Memory B cell (primary cell): ENCODE measurements around the gene RASGEF1C.

ENCODE experiments used
- ATAC-seq: fragments of 150-1000 bp; cut with Tn5 transposase; 2 replicates; pipeline ENCODE4 v1.10.0; 2021; ENCODE audit warnings: low read depth, mild to moderate bottlenecking, moderate library complexity
- DNase-seq, 2 donors: peaks; one replicate each; pipeline ENCODE4 v3.0.0; 2022; ENCODE audit warnings: low spot score in 2 of 2
- H3K27ac Mint-ChIP-seq: one replicate; pipeline ENCODE4 v1.8.0; 2022; ENCODE audit warnings: mild to moderate bottlenecking, moderate library complexity, mixed read lengths
- H3K27me3 Mint-ChIP-seq: one replicate; pipeline ENCODE4 v1.8.0; 2022; ENCODE audit warnings: mixed read lengths
- H3K36me3 Mint-ChIP-seq: one replicate; pipeline ENCODE4 v1.8.0; 2022; ENCODE audit warnings: mild to moderate bottlenecking, mixed read lengths
- H3K4me1 Mint-ChIP-seq: one replicate; pipeline ENCODE4 v1.8.0; 2022; ENCODE audit warnings: mixed read lengths
- H3K4me3 Mint-ChIP-seq: one replicate; pipeline ENCODE4 v1.8.0; 2022; ENCODE audit warnings: mild to moderate bottlenecking, moderate library complexity, mixed read lengths
- H3K9me3 Mint-ChIP-seq: one replicate; pipeline ENCODE4 v1.8.0; 2022; ENCODE audit warnings: mixed read lengths

RASGEF1C gene

DNA sequence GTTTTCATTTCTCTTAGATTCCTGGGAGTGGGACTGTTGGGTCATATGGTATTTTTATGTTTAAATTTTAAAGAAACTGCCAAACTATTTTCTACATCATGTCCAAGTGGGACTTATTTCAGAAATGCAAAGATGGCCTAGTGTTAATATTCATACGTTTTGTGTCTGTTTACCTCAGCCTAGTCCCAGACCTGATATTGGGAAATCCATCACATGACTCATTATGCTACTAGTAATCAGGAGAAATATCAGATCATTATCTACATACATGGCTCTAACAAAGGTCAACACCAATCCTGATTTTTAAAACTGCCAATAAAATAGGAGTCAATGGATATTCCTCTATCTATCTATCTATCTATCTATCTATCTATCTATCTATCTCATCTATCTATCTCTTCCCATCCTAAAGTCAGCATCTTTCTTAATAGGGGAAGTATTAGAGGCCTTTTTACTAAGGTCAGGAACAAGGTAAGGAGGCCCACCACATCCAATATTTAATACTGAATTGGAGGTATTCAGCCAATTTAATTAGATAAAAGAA lies 4.7 kb downstream of the RASGEF1C start:
- Mint-ChIP-seq H3K4me3 (no peak overlapping the region), H3K36me3 (no peaks in the 10 kb centered on the region), H3K4me1 (peaks cover 4% of the 10 kb centered on the region), H3K27ac (no peak overlapping the region), H3K9me3 (no peaks in the 10 kb centered on the region), H3K27me3 (peaks cover 18% of the 10 kb centered on the region)
- DNase-seq (no peak), ATAC-seq (no peak)

DNA sequence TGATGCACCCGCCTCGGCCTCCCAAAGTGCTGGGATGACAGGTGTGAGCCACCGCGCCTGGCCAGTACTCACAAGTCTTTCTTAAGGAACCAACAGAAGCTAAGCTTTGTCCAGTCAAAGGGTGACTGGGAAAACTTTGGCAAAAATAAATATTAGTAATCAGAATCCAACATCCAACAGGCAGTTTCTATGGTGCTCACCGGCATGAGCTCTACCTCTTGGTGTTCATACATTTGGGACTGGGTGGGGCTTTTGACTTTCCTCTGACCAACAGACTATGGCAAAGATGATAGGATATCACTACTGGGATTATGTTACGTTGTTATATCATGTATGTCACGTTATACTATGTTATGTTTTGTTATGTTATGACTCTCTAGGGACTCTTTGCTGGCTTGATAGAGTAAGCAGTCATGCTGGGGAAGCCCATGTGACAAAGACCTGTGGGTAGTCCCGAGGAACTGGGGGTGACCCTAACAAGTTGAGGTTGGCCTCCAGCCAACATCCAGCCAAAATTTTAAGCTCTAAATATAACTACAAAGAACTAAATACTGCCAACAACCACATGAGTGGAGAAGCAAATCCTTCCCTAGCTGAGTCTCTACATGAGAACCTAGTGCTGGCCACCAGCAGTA lies 6.0 kb downstream of the RASGEF1C start:
- Mint-ChIP-seq H3K27ac (no peak overlapping the region), H3K9me3 (no peaks in the 10 kb centered on the region), H3K36me3 (no peaks in the 10 kb centered on the region), H3K4me3 (no peak overlapping the region), H3K27me3 (peaks cover 13% of the 10 kb centered on the region), H3K4me1 (no peaks in the 10 kb centered on the region)
- ATAC-seq (no peak), DNase-seq (no peak)

DNA sequence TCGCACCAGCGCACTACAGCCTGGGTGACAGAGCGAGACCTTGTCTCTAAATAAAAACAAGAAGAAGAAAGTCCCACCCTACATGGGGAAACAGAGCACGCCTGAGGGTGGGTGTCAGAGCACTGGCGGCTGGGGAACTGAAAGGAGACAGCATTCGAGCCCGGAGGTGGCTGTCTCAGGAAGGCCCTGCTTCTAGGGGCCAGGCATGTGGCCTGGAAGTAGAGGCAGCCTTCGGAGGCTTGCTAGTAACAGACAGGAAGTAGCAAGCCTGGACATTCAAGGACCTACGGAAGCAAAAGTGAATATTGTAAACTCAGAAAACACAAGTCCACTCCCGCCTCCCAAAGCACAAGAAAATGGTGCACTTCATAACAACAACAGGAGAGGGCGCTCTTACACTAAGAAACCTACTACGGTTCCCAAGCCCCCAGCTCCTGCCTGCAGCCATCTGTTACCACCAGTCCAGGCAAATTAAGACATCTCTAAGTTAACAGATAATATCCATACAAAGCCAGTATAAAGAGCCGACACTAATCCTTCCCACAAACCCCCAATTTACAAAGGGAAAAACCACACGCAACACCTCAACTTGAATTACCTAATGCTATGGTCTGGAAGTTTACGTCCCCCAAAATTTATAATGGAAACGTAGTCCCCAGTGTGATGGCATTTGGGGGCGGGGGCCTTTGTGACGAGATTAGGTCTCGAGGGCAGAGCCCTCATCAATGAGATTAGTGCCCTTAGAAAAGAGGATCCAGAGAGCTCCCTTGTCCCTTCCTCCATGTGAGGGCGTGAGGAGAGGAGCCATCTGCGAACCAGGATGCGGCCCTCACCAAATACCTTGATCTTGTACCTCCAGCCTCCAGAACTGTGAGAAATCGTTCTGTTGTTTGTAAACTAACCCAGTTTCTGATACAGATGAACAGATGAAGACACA lies 7.7 kb downstream of the RASGEF1C start:
- Mint-ChIP-seq H3K27ac (no peak overlapping the region), H3K9me3 (no peaks in the 10 kb centered on the region), H3K4me1 (no peaks in the 10 kb centered on the region), H3K27me3 (peaks cover 5% of the 10 kb centered on the region), H3K36me3 (no peaks in the 10 kb centered on the region), H3K4me3 (no peak overlapping the region)
- no peak for DNase-seq
- ATAC-seq: no peak

DNA sequence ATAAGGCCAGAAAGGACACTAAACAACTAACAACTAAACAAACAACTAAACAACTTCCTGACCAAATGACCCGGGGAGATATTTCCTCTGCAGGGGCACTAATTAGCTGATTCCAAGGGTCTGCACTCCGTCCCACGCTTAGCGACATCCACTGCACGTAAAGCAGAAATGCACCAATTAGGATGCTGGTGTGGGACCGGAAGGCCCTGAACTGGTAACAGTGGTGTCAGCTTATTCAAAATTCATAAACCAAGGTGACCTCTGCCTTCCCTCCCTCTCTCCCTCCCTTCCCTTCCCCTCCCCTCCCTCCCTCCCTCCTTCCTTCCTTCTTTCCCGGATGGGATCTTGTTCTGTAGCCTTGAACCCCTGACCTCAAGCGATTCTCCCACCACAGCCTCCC lies 9.6 kb downstream of the RASGEF1C start:
- no peak overlapping the region for H3K4me3 Mint-ChIP-seq
- no peaks in the 10 kb centered on the region for H3K9me3 Mint-ChIP-seq
- no peaks in the 10 kb centered on the region for H3K36me3 Mint-ChIP-seq
- no peak overlapping the region for H3K27ac Mint-ChIP-seq
- DNase-seq (no peak), ATAC-seq (no peak)
- H3K27me3 Mint-ChIP-seq: peaks cover 5% of the 10 kb centered on the region
- no peaks in the 10 kb centered on the region for H3K4me1 Mint-ChIP-seq

DNA sequence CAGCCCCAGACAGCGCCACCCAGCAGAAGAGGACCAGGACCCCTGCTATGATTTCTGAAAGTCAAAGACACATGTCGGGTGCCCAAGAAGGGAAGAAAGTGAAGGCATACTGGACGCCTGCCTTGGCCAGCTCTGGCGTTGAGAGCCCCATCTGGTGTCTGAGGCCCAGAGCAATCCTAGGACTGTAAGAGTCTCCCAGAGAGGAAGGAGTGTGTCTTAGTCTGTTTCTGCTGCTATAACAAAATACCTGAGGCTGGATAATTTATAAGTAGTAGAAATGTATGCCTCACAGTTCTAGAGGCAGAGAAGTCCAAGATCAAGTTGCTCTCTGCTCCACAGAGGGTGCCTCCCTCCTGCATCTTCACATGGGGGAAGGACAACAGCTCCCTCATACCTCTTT lies 10.8 kb downstream of the RASGEF1C start:
- Mint-ChIP-seq H3K36me3 (no peaks in the 10 kb centered on the region), H3K27ac (no peak overlapping the region), H3K9me3 (no peaks in the 10 kb centered on the region), H3K4me3 (no peak overlapping the region), H3K4me1 (no peaks in the 10 kb centered on the region), H3K27me3 (peaks cover 4% of the 10 kb centered on the region)
- DNase-seq: no peak
- ATAC-seq: no peak

DNA sequence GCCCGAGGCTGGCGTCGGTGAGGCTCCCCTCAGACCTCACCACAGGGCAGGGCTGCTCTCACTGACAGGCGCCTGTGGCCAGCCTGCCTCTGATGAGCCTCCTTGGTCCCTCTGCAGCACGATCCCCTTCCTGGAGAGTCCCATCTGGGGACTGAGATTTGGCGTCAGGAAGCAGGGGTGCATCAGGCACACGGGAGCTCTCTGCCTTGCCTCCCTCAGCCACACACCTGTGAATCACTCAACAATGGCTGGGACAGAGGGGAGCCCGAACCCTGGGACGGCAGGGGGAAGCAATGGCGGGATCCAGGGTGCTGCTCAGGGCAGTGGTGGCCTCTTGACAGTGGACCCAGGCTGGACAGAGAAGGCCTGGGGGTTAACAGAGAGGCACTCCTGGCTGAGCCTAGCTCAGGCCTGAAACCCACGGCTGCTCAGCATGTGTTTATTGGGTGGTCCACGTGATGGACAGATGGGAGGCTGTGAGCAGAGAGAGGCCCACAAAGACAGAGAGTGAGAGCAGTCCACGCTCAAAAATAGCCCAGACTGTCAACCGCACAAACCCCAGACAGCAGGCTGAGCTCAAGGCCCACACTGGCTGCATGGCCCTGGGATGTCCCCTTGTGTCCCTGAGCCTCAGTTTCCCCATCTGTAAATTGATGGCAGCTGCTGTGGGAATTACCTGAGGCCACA lies 11.9 kb downstream of the RASGEF1C start:
- no peak for ATAC-seq
- H3K27ac Mint-ChIP-seq: no peak overlapping the region
- no peaks in the 10 kb centered on the region for H3K4me1 Mint-ChIP-seq
- H3K4me3 Mint-ChIP-seq: no peak overlapping the region
- H3K9me3 Mint-ChIP-seq: no peaks in the 10 kb centered on the region
- peaks cover 4% of the 10 kb centered on the region for H3K27me3 Mint-ChIP-seq
- no peak for DNase-seq
- H3K36me3 Mint-ChIP-seq: no peaks in the 10 kb centered on the region

DNA sequence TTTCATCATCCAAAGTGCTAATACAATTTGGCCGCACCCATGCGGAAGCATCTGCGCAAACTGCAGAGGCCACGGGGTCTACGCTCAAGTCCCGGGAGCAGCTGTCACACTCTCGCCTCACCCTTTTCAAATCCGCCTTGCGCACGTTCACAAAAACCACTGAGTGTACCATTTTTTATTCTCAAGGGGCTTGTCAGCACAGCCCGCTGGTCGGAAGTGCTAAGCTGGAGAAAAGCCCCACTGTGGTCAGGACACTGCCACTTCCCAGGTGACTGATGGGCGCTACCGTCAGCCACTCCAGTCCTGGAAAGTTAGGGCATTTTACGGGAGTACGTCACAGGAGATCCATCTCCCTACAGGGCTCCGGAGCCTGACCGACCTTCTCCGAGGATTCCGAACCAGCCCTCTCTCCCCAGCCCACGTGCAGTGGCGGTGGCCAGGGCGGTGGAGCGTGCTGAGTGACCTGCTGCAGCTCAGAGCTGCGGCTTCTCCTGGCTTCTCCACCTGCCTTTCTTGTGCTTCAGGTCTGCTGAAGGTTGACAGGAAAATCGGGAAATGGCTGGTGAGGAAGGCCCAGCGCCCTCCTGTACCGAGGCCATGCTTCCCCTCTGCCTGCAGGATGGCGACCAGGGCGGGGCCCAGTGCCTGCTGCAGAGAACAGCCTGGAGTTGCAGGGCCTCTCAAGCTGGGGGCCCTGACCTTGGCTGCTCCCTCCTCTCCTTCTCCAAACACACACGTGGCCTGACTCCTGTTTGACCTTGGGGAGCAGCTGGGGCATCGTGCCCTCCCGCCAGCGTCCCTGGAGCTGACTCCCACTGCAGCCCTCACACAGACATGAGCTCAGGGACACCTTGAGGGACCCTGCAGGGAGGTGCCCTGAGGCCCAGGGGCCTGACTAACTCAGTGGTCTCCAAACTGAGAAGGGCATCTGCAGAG lies 14.3 kb downstream of the RASGEF1C start:
- DNase-seq: no peak
- Mint-ChIP-seq H3K27ac (no peak overlapping the region), H3K36me3 (no peaks in the 10 kb centered on the region), H3K27me3 (peaks cover 1% of the 10 kb centered on the region), H3K4me3 (no peak overlapping the region), H3K9me3 (no peaks in the 10 kb centered on the region), H3K4me1 (no peaks in the 10 kb centered on the region)
- no peak for ATAC-seq

DNA sequence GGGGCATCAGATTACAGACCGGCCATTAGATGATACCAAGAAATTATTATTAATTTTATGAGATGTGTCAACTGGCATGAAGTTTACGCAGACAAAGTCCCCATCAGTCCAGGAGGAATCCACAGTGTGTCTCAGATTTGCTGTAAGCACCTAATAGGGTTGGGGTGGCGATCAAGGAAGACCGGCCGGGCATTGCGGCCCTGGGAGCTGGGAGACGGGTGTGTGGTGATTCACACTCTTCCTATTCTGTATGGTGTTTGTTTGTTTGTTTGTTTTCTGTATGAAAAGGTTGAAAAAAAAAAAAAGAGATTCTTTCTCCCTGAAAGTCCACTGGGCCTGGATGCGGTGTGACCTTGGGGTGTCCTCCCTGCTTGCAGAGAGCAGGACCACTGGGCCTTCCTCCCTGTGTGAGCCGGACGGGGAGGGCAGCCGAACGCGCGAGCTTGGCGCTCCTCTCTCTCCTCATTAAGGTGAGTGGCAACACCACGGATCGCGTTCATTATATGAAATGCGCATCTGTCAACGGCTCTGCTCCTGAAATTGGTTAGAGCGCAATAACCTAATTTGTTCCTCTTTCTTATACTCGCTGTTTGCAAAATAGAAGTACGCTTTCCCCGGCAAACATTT lies 15.1 kb downstream of the RASGEF1C start:
- peaks cover 3% of the 10 kb centered on the region for H3K27me3 Mint-ChIP-seq
- ATAC-seq: no peak

DNA sequence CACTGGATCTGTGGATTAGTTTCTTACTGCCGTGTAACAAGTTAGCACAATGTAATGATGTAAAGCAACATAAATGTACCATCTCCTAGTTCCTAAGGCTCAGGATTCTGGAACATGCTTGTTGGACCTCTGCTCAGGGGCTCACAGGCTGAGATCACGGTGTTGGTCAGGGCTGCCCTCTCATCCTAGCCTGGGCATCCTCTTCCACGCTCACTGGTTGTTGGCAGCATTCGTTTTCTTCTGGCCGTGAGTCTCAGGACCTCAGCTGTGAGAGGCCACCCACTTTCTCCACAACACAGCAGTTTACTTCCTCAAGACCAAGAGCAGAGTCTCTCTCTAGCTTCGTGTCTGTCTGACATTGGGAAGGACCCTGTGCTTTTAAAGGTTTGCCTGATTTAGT lies 17.3 kb downstream of the RASGEF1C start:
- ATAC-seq (no peak), DNase-seq (no peak)
- Mint-ChIP-seq H3K9me3 (peaks cover 10% of the 10 kb centered on the region), H3K36me3 (no peaks in the 10 kb centered on the region), H3K4me1 (no peaks in the 10 kb centered on the region), H3K27ac (no peak overlapping the region), H3K27me3 (peaks cover 3% of the 10 kb centered on the region), H3K4me3 (no peak overlapping the region)

More for the DNA sequence above, 15.1 kb downstream of the RASGEF1C start:
- H3K4me3 Mint-ChIP-seq: no peak overlapping the region
- no peak overlapping the region for H3K27ac Mint-ChIP-seq
- H3K36me3 Mint-ChIP-seq: no peaks in the 10 kb centered on the region
- no peaks in the 10 kb centered on the region for H3K4me1 Mint-ChIP-seq
- DNase-seq: no peak
- H3K9me3 Mint-ChIP-seq: peaks cover 1% of the 10 kb centered on the region

DNA sequence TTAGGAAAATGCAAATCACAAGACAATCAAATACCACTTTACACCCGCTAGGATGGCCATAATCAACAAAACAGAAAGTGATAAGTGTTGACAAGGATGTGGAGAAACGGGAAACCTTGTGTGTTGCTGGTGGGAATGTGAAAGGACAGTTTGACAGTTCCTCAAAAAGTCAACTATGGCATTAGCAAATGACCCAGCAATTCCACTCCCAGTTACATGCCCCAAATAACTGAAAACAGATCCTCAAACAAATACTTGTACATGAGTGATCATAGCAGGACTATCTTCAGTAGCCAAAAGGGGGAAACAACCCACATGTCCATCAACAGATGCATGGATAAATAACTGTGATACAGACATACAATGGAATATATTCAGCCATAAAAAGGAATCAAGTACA lies 21.2 kb downstream of the RASGEF1C start:
- H3K4me3 Mint-ChIP-seq: no peak overlapping the region
- H3K4me1 Mint-ChIP-seq: no peaks in the 10 kb centered on the region
- no peak for DNase-seq
- H3K9me3 Mint-ChIP-seq: peaks cover 13% of the 10 kb centered on the region
- no peak overlapping the region for H3K27ac Mint-ChIP-seq
- H3K27me3 Mint-ChIP-seq: peaks cover 1% of the 10 kb centered on the region
- no peak for ATAC-seq
- no peaks in the 10 kb centered on the region for H3K36me3 Mint-ChIP-seq

DNA sequence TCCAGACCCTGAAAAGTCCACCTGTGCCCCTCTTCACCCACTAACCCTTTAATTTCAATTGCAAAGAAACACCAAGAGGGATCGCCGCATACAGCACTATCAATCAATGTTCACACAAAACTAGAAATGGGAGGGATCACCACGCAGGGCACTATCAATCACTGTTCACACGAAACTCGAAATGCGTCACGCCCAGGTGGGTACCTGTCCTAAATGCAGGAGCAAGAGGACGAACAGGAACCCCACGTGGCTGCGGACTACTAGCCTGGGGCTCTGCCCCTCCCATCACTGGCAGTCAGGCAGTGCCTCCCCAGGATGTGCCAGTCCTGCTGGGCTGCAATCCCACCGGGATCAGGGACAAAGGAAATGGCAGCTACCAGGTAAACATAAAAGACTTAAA lies 28.2 kb downstream of the RASGEF1C start:
- H3K36me3 Mint-ChIP-seq: no peaks in the 10 kb centered on the region
- no peak overlapping the region for H3K4me3 Mint-ChIP-seq
- no peak for ATAC-seq
- no peak overlapping the region for H3K27ac Mint-ChIP-seq
- no peaks in the 10 kb centered on the region for H3K4me1 Mint-ChIP-seq
- H3K9me3 Mint-ChIP-seq: peaks cover 3% of the 10 kb centered on the region
- no peak for DNase-seq
- peaks cover 8% of the 10 kb centered on the region for H3K27me3 Mint-ChIP-seq

DNA sequence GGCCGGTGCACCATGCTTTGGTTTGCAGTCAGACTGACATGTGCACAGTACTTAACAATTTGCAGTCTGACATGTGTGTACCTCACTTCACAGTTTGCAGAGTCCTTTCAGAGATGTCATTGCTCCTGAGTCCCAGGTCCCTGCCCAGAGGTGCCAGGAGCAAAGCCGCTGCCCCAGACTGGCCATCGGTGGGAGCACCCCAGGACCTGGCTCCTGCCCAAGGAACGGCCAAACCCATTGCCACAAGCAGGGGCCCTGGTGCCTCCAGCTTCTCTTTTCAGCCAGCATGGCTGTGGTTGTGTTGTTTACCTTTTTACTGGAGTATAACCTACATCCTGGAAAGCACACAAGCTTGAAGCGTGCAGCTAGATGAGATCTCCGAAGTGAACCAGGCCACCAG lies 28.6 kb downstream of the RASGEF1C start:
- no peak for DNase-seq
- peaks cover 8% of the 10 kb centered on the region for H3K27me3 Mint-ChIP-seq
- no peak overlapping the region for H3K4me3 Mint-ChIP-seq
- H3K9me3 Mint-ChIP-seq: peaks cover 3% of the 10 kb centered on the region
- no peak for ATAC-seq
- no peaks in the 10 kb centered on the region for H3K4me1 Mint-ChIP-seq
- no peaks in the 10 kb centered on the region for H3K36me3 Mint-ChIP-seq
- H3K27ac Mint-ChIP-seq: no peak overlapping the region
